HG03469 (cell line): Measurements from ENCODE around the gene ALDH3B2.
"Not testable (repeated sequence)": the region's sequence is repeated elsewhere in the genome, so short reads cannot be mapped to it uniquely, and the experiment has no call there.

ENCODE experiments used
- ATAC-seq: cut with Tn5 transposase; IDR thresholded peaks from one replicate; pipeline ENCODE4 v1.9.1; 2021; ENCODE audit warnings: mild to moderate bottlenecking, moderate library complexity, moderate number of reproducible peaks; ENCODE audit not compliant: unreplicated experiment

ALDH3B2 gene

DNA sequence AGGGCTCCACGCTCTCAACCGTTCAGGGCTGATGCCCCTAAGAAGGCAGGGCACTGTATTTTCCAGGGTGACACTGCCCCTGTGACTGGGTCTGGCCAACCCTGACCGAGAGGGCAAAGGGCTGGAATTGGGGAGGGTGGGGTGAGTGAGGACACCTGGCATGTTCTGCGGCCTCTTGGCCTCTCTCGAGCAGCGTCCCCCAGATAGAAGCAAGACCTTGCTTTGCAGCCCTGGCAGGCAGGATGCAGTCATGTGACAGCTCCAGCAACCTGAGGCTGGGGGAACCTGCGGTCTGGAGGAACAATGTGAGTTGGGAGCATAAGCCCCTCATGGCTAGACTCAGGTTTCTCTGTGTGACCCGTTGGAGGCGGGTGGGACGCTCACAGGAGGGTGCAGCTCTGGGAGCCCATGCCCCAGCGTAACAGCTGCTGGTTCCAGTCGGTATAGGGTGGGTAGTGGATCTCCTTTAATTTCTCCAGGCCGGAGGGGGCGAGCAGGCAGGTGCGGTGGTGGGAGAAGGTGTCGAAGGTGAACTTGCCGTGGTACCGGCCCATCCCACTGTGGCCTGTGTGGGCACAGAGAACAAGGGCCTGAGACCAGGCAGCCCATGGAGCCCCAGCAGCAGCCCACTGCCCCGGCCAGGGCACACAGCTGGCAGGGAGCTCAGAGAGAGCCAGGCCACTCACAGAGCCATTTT lies 11.4 kb downstream of the ALDH3B2 start:
- ATAC-seq, result no peak

DNA sequence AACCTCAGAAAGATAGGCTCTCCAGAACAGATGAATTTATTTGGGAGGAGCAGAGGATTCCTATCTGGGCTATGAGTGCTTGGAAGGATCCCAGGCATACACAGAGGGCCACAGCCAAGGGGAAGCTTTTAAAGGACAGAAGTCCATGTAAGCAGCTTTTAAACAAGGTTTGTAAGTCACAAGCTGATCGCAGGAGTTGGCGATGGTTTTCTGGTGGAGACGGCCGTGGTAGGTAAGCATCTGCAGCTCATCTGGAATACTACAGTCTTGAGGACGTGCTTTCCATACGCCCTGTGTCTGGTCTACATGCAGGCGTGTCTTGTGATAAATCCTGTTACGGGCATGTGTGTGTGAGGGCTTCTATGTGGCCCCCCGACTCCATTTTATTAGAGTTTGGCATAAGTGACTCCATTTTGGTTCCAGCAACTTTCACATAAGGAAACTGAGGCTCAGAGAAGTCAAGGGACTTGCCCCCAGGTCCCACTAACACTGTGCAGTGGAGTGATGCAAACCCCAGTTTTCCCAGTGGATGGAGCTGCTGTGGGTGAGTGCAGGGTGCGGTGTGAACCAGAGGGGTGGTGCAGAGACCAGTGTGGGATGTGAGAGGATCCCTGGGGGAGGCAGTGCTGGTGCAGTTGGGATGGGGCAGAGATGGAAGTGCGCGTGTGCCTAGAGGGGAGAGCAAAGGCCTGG lies 12.1 kb downstream of the ALDH3B2 start:
- ATAC-seq, result no peak

DNA sequence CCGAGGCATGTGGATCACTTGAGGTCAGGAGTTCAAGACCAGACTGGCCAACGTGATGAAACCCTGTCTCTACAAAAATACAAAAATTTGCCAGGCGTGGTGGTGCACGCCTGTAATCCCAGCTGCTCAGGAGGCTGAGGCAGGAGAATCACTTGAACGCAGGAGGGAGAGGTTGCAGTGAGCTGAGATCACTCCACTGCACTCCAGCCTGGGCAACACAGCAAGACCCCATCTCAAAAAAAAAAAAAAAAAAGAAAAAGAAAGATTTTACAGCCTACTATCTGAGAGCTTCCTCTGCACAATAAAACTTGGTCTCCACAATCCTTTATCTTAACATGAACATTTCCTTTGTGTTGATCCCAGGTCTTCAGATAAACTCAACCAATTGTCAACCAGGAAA lies 13.7 kb downstream of the ALDH3B2 start:
- ATAC-seq, result not testable (repeated sequence)

DNA sequence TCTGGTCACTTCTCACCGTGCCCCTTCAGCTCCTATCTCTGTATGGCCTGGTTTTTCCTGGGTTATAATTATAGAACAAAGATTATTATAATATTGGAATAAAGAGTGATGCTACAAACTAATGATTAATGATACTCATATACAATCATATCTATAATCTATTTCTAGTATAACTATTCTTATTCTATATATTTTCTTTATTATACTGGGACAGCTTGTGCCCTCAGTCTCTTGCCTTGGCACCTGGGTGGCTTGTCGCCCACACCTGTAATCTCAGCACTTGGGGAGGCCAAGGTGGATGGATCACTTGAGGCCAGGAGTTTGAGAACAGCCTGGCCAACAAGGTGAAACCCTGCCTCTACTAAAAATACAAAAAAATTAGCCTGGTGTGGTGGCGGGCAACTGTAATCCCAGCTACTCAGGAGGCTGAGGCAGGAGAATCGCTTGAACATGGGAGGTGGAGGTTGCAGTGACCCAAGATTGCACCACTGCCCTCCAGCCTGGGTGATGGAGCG lies 14.7 kb downstream of the ALDH3B2 start:
- not testable (repeated sequence) for ATAC-seq

DNA sequence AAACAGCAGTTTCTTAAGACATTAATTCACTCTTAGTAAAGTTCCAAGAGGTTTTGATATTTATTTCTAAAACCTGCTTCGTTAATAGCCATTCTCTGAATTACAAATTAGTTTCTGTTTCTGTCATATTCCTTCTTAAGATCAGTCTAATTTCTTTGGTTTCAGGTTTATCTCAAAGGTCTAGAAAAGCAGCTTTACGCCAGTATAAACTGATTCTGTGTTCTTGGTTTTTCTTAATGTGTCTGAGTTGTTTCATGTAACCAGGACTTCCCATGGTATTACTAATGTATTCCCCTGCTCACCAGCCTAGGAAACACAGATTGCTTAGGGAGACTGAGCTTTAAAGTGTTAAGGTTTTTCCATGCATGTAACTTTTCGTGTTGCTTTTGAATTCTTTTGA lies 17.1 kb downstream of the ALDH3B2 start:
- ATAC-seq, result no peak

DNA sequence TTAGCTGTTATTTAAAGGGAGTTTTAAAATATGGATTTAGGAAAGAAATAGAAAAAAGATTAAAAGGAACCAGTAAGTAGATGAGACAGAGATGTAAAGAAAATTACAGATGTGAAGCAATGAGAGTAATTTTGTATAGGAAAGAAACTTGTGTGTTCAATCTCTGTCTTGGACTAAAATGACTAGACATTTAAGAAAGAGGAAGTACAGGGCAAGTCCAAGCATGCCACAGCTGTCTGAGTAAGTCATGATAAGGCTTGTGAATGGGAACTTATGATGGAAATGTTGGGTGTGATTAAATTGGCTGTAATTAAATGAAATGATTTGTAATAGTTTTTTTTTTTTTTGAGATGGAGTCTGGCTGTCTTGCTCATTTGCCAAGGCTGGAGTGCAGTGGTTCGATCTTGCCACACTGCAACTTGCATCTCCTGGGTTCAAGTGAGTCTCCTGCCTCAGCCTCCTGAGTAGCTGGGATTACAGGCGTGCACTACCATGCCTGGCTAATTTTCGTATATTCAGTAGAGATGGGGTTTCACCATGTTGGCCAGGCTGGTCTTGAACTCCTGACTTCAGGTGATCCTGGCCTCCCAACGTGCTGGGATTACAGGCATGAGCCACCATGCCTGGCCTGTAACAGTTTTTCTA lies 18.0 kb downstream of the ALDH3B2 start:
- no peak for ATAC-seq

DNA sequence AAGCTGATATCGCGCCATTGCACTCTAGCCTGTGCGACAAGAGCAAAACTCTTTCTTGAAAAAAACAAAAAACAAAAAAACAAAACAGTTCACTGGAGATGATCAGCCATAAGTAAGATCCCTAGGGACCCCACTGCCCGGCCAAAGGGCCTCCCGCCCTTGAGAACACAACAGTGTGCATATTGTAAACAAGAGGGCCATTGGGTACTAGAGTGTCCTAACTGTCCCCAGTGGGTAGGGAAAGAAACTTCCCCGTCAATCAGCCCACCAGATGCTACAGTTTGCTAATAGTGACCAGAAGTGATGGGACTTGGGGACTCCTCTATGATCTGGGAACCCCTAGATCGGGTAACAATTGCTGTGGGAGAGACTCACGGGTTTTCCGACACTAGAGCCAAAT lies 20.2 kb downstream of the ALDH3B2 start:
- no peak for ATAC-seq

DNA sequence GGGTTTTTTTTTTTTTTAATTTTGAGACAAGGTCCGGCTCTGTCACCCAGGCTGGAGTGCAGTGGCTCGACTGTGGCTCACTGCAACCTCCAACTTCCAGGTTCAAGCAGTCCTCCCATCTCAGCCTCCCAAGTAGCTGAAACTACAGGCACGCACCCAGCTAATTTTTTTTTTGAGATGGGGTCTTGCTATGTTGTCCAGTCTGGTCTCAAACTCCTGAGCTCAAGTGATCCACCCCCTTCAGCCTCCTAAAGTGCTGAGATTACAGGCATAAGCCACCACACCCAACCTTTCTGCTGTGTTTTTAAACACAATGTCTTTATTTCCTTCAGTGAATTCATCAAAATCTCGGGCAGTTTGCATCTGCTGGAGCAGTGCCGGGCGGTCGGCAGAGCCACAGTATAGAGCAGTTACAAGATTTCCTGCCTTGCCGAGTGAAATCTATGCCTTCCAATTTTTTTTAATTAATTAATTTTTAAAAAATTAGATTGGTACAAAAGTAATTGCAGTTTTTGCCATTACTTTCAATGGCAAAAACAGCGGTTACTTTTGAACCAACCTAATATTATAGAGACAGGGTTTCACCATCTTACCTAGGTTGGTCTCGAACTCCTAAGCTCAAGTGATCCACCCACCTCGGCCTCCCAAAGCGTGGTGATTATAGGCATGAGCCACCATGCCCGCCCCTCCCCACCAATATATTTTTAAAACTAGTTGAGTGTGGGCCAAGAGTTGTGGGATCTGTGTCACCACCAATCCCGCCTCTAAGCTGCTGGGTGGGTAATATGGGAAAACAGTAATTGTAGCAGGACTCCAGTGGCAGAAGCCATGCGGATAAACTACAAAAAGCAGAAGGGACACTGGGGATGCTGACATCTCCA lies 21.2 kb downstream of the ALDH3B2 start:
- ATAC-seq, result no peak

DNA sequence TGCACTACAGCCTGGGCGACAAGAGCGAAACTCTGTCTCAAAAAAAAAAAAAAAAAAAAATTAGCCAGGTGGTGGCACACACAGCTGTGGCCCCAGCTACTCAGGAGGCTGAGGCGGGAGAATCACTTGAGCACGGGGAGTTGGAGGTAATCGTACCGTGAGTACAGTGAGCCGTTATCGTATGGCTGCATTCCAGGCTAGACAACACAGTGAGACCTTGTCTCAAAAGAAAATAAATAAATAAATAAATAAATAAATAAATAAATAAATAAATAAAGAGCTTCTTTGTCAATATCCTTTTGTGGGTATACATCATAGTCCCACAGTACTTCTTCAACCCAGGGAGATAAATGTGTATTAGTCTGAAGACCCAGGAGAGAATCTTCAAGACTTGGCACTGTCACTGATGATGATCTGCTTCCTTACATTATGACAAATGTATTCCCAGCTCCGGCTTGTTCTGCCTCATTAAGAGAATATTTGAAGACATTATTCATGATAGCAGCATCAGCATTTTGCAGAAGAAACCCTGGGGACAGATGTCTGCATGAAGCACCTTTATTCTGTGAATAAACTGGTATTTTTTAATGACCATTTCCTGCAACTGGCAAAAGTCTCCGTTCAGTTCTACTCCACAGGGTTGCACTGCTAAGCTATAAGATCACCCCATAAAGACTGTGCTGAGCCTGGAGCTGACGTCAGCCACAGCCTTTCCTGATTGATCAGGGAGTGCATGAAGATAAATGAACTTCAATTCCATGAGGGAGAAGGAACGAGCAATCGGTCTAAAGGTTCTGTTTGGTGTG lies 22.2 kb downstream of the ALDH3B2 start:
- no peak for ATAC-seq

DNA sequence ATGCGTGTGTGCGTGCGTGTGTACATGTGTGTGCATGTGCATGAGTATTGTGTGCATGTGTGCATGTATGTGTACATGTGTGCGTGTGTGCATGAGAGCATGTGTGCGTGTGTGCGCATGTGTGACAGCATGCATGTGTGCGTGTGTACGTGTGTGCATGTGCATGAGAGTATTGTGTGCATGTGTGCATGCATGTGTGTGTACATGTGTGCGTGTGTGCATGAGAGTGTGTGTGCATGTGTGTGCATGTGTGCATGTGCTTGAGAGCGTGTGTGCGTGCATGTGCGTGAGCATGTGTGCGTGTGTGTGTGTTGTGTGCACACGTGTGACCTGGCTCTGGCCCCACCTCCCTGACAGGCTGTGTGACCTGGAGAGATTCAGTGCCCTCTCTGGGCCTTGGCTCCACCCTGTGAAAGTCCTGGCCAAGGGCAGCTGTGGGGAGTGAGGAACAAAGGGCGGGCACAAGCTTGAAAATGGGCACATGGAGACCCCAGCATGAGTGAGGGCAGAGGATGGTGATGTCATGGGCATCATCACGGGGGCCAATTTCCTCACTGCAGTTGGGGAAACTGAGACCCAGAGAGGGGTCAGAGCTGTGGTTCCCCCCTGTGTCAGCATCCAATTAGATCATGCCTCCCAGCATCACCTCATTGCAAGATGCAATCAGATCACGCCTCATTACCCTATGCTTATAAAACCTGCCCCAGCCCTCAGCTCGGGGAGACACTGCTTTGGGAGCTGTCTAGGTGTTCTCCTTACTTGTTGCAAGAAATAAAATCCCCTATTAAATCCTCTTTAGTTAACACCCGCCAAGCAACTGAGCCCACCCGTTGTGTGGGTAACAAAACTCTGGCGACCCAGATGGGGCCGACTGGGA lies 24.6 kb downstream of the ALDH3B2 start:
- no peak for ATAC-seq

DNA sequence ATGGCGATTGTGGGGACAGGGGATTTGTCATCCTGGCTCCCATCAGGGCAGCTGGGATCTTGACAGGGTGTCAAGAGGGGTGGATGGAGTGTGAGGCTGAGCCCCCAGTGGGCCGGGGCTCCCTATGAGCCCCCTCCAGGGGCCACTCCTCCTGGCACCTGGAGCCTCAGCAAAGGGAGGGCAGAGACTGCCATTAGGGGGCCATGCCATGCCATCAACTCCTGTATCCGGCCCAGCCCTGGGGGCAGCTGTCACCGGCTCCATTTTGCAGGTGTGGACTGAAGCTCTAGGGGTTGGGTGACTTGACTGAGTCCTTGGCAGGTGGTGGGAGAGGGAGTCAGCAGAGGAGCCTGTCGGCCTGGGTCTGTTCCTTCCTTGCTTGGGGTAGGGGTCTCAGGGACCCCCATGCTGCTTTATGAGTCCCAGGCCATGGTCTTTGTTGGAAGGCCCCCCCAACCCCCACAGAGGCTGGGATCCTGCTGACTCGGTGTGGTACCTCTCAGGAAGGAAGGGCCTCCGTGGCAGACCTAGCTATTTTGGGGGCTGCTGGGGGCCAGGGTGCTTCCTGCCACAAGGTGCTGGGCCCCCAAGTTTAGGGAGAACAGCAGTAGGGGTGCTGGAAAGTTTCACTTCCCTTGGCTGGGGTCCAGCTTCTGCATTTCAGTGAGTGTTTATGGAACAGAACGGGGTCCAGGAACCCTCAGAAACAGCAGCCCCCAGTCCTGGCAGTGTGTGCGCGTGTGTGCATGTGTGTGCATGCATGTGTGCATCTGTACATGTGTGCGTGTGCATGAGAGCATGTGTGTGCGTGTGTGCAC lies 25.4 kb downstream of the ALDH3B2 start:
- no peak for ATAC-seq

DNA sequence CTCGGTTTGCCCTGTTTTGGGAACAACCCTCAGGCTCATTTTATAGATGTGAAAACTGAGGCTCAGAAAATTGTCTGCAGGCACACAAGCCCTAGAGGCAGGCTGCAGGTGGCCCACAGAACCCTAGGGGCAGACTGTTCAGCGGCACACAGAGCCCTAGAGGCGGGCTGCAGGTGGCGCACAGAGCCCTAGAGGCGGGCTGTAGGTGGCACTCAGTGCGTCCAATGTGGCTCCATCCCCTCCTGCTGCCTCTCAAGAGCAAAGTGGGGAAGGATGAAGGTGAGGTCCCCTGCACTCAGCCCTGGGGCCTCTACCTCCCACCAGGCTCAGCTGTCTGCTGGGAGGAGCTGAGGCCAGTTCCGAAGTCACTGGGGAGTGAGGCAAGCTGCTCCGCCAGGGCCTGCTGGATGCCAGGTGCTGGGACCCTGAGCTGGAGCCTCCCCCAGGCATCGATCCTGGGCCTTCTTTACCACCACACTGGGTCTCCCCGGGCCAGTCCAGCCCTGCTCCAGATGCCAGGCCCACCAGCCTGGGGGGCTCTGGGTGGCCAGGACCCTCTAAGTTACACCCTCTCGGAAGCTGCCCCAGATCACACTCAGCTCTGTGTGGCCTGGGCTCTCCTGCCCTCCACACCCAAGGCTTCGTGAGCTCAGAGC lies 26.2 kb downstream of the ALDH3B2 start:
- ATAC-seq, result no peak

DNA sequence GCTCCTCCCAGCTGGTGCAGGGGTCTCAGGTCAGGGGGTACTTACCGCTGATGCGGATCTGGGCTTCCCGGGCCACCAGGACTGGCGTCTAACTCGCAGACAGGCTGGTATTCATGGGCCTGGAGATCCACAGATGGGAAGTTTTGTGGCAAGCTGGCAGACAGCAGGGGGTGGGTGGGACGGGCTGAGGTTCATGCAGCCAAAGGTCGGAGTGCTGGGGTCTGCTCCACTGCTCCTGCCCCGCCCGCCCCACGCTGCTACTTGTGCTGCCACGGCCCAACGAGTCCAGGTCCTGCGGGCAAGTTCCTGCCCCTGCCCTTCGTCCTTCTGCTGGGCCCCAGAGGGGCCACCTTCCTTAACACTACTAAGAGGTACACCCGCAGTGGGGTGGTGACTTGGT lies 27.0 kb downstream of the ALDH3B2 start:
- ATAC-seq, result no peak

DNA sequence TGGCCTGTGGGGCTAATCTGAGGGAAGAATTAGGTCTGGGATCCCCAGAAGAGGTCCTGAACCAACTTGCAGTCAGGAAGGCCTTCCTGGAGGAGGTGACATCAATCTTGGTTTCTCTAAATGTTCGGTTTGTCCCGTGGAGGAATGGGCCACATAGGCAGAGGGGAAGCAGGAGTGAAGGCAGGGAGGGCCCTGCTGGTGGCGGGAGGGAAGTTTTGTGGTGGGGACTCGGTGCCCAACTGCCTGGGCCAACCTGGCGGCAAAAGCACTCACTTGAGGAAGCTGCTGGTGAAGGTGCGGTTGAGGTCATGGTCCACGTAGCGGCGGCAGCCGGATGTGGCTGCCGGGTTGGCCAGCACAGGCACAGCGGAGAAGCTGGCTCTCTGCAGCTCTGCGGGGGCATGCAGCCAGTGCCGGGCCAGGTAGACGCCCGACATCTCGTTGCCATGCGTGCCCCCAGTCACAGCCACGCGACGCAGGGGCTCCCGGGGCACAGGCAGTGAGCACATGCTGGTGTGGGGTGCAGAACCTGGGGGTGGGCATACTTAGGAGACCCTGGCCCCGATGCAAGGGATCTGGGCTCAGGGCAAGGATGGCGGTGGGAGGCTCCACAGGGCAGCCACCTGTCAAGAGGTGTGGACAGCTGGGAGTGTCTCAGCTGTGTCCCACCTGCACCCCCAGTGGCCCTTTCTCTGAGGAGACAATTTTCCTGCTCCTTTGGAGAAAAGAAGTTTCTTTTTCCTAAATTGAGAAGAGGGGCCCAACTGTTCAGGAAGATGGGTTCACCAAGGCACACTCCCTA lies 27.7 kb downstream of the ALDH3B2 start:
- no peak for ATAC-seq

DNA sequence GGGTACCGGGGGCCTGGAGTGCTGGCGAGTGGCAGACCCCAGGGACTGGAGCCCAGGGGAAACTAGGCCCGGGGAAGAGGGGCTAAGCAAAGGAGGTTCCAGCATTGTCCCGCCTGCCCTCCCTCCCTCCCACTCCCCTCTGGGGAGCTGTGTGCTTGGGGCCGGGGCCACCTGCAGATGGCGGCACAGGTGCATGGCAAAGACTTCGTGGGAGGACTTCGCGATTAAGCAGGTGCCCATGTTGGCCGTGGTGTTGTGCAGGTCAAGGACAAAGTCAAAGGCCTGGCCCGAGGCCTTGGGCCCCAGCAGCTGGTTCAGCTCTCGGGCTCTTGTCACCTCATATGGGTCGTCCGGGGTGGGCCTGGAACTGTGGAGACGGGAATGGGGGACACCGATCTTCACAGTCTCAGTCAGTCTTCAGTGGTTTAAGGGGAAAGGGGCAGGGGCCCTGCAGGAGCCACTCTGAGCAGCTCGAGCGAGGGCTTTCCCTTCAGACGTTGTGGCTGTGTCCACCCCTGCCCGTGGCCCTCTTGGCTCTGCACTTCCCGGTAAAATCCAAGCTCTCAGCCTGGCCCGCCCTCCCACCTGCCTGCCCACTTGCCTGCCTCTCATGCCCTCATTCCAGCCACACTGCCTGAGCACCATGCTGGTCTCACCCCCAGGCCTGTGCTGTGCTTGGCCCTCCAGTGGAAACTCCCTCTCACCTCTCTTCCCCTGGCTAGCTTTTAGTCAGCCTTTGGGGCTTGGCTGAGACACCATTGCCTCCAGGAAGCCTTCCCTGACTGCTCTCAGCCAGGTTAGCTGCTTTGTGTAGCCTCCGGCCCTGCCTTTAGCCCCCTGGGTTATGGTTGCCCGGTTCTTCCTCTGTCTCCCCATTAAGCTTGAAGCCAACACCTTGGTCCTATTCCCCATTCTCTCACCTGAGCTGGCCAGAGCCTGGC lies 28.6 kb downstream of the ALDH3B2 start:
- ATAC-seq, result no peak
